A549 (cell line): ENCODE data around the gene RGS14.

Experiments
- CHD2 ChIP-seq: fragments of 150-350 bp; IDR thresholded peaks from 2 replicates; pipeline ENCODE4 v1.6.1; 2014; ENCODE audit warnings: low read length; ENCODE audit not compliant: partially characterized antibody
- CTCF ChIP-seq: fragments of >200 bp; sonication (Bioruptor Twin); formaldehyde crosslinking; IDR thresholded peaks from 3 replicates; pipeline ENCODE4 v1.5.1; 2016
- MAX ChIP-seq: IDR thresholded peaks from 2 replicates; pipeline ENCODE4 v1.6.1; 2012
- POLR2A ChIP-seq: IDR thresholded peaks from 2 replicates; pipeline ENCODE4 v1.6.1; 2012; ENCODE audit warnings: mild to moderate bottlenecking, low read length
- RFX5 ChIP-seq: fragments of 450-650 bp; IDR thresholded peaks from 2 replicates; pipeline ENCODE4 v1.7.1; 2014; ENCODE audit warnings: antibody characterized with exemption, mild to moderate bottlenecking, moderate library complexity

- TF ChIP-seq POLR2A (no peak), MAX (no peak), CTCF (no peak), RFX5 (no peak), CHD2 (no peak)
These were observed 63.5 kb downstream of the RGS14 start for GRCh38 chr5:177421062-177421798.
